OCI-M1 (cell line): ENCODE data around the gene TMEM178B.
A peak's percentile ranks its signal among the peaks of the same experiment; 100 is the strongest.

ENCODE experiments used
- DNase-seq: peaks from one replicate; lab custom pipeline; 2025; lab: John Stamatoyannopoulos, UW

Gene TMEM178B

DNA sequence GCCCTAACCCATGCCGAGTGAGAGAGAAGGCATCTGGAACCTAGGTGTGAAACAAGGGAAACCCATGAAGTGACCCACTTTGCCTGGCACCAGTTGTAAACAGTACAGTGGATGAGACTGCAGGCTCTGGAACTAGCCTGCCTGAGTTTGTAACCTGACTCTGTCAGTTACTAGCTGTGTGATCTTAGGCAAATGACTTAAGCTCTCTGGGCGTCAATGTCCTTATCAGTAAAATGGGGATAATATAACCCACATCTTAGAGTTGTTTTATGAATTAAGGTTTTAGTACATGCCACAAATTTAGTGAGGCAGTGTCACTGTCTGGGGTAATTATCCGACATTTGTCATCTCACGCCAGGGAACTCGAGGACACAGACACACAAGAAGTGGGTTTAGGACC, 394.5 kb downstream of the TMEM178B start:
- DNase-seq: no peak

DNA sequence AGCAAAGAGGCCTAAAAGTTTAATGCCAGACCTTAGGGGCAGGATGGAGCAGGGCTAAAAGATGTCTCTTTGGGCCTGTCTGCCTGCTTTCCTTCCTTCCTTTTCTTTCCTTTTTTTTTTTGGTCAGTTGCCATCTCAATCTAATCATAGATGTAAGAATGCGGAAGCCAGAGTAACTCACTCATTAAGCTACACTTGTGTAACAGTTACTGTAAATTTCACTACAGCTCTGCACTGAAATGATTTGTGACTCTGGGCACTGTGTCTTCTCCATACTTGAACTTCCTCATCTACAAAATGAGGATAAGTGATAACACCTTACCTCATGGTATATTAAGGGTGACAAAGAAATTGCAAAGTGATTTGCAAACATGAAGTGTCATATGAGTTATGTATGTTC, 401.8 kb downstream of the TMEM178B start:
- DNase-seq: peak; percentile 31

DNA sequence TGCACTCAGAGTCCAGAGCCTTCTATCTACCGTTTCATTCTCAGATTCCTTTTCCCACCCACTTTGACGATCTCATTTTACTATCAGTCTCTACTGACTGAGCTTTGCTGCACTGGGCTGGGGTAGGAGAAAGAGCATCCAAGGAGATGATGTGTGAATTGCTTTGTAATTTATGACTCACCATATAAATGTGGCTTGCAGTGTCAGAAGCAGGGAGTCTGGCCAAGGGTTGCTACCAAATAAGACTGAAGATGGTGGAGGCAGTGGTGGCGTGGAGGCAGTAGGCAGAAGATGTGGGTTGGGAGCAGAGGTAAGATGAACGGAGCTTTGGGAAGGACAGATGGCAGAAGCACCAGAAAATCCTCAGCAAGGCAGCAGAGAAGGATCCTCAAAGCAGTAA, 404.0 kb downstream of the TMEM178B start:
- no peak for DNase-seq

DNA sequence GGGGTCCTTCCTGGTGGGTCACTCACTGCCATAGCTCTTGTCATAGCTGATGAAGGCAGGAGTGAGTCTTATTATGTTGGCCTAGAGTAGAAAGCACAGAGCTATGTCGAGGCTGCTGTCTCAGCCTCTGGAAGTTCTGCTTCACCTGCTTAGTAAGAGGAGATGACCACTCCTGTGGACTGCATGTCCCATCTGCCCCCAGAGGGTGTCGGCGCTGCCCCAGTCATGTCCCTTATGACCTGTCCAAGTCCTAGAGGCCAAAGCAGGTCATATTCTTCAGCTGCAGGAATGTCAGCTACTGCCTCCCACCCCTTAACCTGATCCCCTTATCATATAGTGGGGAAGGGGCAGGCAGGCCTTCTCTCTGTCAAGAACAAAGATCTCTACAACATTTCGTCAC, 405.0 kb downstream of the TMEM178B start:
- no peak for DNase-seq

DNA sequence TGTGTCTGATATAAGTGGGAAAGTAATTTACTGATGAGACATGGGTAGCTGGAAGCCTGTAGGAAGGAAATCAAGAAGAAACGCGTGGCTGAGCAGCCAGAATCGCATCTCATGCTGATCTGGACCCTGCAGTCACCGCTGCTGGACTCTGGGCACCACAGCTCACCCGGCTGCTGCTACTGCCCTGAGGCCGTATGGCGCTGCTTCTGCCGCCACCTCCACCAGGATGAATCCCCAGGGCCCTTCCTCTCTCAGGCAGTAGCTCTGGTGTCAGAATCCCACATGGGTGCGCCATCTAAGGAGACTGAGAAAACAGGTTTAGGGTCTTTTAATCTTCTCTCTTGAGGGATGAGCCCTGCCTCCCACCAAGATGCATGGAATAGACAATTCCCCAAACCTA, 407.1 kb downstream of the TMEM178B start:
- DNase-seq: no peak

DNA sequence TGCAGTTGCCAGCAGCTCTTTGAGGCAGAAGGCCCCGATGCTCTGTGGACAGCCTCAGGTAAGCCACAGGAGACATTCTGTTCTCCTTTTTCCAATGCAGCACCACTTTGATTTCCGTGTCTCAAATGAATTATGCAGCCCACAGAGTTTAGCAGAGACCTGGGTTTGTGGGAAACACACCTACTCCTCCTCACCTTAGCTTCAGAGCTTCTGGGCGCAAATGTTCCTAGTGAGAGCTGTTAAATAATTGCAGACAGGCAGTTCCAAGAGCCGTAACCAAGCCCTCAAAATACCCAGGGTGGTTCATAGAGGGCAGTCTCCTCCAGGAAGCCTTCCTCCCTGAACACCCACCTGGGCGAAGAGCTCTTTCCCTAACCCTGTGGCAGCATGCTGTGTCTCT, 408.1 kb downstream of the TMEM178B start:
- no peak for DNase-seq

DNA sequence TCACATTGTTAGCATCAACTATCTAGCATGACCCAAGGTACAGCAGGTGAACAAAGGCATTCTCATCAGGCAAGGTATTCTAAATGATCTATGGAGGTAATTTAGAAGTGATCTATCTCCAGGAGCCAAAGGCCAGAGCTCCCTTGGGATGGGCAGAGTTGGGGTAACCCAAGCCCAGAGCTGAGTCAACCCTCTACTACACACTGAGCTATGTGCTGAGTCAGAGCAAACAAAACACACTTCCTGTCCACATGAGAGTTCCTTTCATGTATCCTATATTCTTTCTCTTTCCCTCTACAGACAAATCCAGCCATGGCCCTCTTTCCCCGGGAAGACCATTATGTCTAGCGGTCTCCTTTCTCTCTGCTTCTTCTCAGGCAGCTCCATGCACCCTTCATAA, 409.2 kb downstream of the TMEM178B start:
- DNase-seq: no peak

DNA sequence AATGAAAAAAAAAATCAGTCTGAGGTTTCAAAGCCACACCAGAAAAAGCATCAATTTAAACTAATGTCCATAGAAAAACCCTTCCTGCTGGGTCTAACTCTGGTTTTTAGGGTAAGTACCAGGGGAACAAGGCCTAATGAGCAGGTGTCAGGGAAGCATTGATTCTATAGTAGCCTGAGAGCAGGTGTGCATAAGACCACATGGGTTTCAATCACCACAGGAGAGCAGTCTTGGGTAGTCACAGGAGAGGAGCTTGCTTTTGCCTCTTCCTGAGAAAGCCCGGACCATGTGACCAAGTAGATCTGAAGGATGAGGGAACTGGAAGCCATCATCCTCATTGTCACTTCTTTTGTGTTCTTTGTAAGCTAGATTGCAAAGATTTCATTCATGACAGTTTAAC, 411.0 kb downstream of the TMEM178B start:
- no peak for DNase-seq

DNA sequence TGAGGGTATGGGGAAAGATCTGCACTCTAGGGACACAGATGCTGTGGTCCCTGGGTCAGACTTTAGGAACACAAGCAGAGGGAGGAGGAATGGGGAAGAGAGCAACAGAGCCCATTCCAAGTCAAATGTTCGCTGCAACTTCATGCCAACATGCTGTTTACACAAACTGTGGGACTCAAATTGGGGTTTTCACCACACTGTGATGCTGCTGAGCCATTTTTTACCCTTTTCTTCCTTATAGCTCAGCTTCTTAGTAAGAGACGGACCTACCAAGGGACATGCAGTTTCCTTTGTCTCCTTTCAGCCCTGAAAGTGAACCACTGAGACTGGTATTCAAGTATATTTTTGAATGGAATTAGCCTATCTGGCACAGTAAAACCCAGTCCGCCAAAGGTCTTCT, 413.1 kb downstream of the TMEM178B start:
- no peak for DNase-seq

DNA sequence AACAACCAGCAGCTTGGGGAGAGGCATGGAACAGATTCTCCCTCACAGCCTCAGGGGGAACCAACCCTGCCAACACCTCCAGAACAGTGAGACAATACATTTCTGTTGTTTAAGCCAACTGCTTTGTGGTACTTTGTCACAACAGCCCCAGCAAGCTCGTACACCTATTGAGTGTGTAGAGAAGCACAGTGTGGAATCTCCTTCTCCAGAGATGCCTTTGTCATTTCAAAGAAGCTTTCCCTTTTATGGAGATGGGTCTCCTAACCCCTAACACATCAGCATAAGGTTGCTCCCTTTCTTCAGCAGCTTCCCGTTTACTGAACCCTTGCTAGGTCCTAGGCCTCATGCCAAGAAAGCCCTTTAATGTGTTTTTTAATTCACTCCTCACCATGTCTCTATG, 416.6 kb downstream of the TMEM178B start:
- DNase-seq: no peak

DNA sequence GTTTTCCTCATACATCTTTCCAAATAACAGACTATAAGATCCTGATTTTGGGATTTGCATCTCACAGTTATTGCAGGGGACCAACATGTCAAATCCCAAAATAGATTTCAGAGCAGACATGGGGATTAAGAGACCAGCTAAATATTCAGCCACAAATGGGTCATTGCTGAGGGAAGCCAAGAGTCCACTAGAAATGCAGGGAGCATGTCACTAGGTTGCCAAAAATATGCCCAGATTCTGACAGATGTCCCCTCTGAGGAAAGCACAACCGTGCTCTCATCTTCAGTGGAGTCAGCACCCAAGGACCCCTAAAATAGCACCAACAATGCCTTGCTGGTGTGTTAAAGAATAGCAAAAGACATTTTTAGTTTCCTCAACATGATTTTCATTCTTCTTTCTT, 421.2 kb downstream of the TMEM178B start:
- DNase-seq: no peak

DNA sequence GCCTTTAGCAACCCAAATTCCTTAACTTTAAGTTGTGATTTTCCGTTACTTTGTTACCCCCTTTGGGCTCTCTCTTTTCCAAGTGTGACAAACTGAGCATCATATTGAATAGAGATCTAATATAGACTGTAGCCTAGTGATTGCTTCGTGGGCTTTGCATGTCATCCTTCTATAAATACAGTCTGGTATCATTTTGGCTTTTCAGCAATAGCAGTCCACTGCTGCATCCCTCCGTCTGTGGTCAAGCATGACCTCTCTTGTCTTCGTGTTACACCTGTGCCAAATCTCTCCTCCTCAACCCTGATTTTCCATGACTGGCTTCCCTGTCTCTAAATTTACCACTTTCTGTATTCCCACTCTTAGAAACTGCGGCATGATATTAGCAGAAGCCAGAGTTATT, 423.5 kb downstream of the TMEM178B start:
- DNase-seq: no peak

DNA sequence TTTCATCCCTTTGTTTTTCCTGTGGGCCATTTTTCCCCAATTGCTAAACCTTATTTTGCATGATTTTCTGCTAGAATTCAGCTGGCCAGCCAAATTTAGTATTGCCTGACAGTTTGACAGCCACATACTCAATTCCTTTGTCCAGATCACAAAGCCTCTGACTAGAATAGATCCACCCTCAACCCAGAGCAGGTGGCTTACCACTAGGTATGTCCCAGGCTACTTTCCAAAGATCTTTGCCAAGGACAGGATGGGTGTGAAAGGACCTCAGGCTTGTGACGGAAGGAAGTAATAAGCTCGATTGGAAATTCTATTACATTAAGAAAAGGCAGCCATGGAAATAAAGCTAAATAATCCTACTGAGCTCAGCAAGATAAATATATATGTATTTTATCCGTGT, 426.7 kb downstream of the TMEM178B start:
- DNase-seq: no peak

DNA sequence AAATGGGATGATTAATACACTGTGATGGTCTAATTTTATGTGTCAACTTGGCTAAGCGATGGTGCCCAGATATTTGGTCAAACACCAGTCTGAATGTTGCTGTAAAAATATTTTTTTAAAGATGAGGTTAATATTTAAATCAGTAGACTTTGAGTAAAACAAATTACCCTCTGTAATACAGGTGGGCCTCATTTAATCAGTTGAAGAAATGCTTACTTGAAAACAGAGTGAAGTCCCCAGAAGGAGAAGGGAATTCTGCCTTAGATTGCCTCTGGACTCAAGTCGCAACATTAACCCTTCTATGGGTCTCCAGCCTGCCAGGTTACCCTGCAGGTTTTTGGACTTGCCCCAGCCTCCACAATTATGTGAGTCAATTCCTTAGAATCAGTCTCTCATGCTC, 427.6 kb downstream of the TMEM178B start:
- no peak for DNase-seq

DNA sequence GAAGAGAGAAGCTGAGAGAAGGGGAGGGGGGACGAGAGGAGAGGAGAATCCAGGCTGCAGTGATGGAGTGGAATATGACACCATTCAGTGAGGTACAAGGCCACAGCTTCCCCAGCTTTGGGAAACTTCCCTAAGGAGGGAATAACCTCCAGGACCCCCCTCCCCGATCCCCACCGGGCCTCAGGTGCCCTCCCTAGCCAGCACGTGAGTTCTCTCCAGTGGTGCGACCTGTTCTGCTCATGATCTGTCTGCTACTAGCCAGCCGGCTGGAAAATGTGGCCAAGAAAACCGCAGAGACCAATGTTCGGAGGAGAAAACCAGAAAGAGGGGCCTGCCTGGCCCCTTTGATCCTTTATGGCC, 437.4 kb downstream of the TMEM178B start:
- DNase-seq: no peak

DNA sequence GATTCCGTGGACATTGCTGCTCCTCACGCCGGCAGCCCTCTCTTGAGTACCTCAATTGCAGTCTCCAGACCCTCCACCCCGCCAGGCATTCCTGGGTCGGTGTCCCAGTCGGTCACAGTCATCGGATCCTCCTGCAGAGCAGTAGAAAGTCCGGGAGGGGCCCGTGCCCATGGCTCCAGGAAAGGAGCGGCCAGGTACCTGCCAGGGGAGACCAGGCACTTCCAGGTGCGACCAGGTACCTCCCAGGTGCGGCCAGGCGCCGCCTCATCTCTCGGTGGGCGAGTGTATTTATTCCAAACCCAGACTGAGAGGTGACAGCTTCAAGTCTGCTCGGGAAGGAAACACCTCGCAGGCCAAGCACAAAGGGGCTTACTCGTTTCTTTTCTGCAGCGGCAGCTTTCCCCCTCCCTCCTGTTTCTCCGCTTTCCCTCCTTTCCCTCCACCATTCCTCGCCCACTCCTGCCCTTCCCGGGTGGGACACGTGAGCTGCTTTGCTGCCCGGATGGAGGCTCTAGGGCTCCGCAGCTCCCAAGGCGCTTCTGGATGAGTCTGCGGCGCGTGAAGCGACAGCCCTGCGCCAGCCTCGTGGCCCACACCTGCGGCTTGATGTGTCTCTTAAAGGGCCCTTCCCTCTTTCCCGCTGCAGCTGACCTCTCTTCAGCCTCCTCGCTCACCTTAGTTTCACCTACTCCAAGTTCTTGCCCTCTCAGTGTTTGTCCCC, 438.0 kb downstream of the TMEM178B start:
- DNase-seq: no peak

DNA sequence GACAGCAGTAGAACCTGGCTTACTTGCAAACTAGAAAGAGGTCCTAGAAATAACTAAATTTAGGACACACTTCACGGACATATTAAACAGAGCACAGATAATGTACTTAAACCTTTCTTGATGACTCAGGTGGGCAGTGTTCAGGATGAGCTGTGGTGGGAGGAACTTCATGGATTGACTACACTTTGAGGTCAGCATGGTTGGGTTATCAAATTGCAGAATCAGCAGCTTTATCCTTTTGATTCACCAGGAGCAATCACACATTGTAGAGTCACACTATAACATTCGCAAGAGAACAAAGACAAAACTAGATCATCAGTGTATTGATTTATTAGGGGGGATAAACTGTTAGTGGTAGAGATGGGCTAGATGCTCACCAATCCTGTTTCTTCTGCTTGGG, 438.7 kb downstream of the TMEM178B start:
- DNase-seq: no peak

DNA sequence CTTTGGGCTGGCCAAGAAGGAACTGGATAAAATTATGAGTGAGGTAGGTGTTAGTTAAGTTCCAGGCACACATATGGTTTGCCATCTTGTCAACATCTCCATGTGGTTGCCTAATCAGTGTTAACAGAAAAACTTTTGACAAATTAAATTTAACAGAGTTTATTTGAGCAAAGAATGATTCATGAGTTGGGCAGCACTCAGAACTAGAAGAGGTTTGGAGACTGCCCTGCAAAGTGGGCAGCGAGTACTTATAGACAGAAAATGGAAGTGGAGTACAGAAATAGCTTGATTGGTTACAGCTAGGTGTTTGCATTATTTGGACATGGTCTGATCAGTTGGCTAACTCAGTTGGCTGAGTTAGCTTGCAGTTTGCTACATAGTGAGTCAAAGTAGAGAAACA, 439.9 kb downstream of the TMEM178B start:
- DNase-seq: no peak

DNA sequence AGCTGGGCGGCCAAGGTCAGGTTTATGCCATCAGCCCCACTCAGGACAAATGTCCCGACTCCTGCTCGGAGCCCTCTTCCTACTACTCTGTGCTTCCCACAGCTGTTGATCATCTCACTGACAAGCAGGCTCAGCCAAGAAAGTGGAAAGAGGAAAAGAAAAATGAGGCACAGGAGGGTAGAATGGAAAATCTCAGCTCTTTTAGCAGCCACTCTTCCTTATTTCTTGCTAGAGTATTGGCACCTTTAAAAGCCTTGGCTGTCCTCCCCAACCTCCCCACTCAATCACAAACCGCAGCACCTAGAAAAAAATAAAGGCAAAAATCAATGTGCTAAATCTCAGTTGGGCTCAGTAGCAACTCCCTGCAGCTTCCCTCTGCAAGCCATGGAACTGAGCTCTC, 442.1 kb downstream of the TMEM178B start:
- DNase-seq: no peak

DNA sequence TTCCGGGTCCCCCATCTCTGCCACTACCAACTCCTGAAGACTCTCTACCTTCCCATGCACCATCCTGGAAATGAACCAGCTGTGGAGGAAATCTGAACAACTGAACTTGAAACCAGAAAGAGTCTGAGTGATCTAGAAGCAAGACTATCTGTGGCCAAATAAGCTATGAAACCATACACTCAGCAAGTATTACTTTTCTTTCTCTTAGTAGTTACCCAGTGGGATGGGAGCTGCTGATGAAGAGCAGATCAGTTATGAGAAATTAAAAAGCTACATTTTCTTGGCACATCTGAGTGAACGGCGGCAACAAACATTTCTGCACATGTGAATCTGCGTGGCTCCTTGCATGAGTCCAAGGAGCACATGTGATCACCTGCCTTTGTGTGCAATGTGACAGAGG, 445.8 kb downstream of the TMEM178B start:
- no peak for DNase-seq

DNA sequence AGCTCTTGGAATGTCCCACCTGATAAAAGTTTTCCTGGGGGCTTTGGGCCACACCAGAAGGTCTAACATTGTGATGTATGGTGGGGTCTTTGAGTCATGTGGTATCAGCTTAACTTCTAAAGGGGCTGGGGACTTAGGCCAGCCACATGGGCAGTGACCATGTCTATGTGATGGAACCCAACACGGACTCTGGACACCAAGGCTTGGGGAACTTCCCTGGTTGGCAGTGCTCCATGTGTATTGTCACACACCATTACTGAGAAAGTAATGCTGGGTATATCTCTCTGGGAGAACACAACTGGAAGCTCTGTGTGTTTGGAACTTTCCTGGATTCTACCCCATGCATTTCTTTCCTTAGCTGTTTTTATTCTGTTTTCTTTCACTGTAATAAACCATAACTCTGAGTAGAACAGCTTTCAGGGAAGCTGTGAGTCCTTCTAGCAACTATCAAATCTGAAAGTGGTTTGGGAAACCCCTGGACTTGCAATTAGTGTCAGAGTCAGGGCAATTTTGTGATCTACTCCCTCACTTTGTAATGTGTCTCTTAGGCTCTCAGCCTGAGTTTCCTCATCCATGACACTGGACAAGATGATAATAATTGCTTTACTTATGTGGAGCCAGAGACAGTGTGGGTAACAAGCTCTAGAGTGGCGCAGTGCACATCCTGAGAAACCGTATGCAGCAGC, 448.9 kb downstream of the TMEM178B start:
- no peak for DNase-seq

DNA sequence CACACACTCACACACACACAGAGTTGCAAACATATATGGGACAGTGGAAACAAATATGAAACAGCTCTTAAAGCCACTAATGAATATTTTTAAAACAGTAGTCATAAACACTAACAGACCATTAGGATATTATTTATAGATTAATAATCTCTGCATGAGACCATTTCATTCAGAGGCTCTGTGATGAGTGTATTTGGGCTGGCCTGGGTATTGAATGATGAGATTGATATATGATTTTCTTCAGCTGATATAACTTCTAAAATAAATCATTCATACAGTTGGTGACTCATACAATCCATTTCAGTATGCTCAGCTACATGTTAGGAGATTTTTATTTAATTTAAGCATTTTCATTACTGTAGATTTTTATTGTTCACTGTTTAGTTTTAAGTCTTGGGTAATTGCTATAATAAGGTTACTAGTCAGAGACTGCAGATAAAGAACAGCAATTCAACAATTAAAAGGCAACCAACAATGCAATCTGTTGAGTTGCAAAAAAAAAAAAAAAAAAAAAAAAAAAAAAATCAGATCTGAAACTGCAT, 452.2 kb downstream of the TMEM178B start:
- no peak for DNase-seq

DNA sequence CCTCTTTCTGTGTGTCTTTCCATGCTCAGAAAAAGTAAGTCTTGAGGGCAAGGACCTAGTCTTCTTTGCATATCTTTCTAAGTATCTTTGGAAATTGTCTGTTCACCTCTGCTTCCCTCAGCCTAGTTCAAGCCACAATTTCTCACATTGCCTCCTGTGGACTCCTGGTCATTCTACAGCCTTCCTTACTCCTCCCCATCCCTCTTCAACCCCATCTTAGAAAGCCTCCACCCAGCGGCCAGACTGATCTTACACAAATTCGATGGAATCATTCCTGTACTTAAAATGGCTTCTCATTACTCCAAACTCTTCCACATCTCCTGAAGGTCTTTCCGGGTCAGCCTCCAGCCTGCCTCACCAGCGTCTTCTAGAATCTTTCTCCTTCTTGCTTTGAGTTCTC, 453.2 kb downstream of the TMEM178B start:
- DNase-seq: no peak

DNA sequence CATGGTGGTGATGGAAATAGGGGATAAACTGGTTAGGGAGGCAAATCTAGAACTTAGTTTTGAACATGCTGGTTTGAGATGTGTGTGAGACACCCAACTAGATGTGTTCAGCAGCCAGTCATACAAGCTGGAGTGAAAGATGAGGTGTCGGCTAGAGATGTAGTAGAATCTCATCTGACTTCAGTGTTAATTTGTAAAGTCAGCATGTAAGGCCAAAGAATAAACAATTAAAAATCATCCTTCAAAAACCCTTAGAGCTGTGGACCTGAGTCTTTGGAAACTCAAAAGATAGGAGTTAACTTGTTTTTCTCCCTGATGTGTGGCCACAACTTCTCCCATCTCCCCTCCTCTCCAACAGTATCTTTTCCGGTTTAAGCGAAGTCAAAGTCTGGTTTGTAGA, 454.5 kb downstream of the TMEM178B start:
- DNase-seq: no peak
